Naive thymus-derived CD8-positive, alpha-beta T cell (primary cell): ENCODE results near the gene STEAP1B. TPM values are rescaled to one million over a fixed set of nuclear protein-coding genes. Genes with fewer than 3 reads are reported as not detected.
"Not testable (repeated sequence)": the region's sequence is repeated elsewhere in the genome, so short reads cannot be mapped to it uniquely, and the experiment has no call there.

Experiments used
- ATAC-seq, 2 donors: fragments of 150-1000 bp; cut with Tn5 transposase in 1 of 2; sonication (Bioruptor Pico), chemical (Tn5 transposase) in 1 of 2; 1 replicate in 1 of 2; 2 replicates in 1 of 2; pipeline ENCODE4 v1.10.0; 2021; ENCODE audit warnings: mild to moderate bottlenecking in 2 of 2, moderate library complexity in 2 of 2
- POLR2A ChIA-PET: fragments of 350-600 bp; sonication (Branson Sonifier 250); formaldehyde crosslinking; loops from one replicate; lab custom pipeline; 2021; ENCODE audit warnings: antibody characterized with exemption; lab: Charles Lee
- DNase-seq, 10 donors: peaks; one replicate each; pipeline versions ENCODE4 v3.0.0 to v3.0.0-alpha.2; 2020 to 2022
- H3K27ac Mint-ChIP-seq, 10 donors: one replicate each; pipeline ENCODE4 v1.8.0; 2020 to 2022; ENCODE audit warnings: mild to moderate bottlenecking in 10 of 10, mixed read lengths in 10 of 10, moderate library complexity in 4 of 10, inconsistent platforms in 1 of 10
- H3K27me3 Mint-ChIP-seq, 5 donors: one replicate each; pipeline ENCODE4 v1.8.0; 2021 to 2022; ENCODE audit warnings: mixed read lengths in 5 of 5
- H3K36me3 Mint-ChIP-seq, 3 donors: one replicate each; pipeline ENCODE4 v1.8.0; 2020 to 2022; ENCODE audit warnings: mixed read lengths in 3 of 3, mild to moderate bottlenecking in 2 of 3, inconsistent platforms in 1 of 3
- H3K4me1 Mint-ChIP-seq, 4 donors: one replicate each; pipeline ENCODE4 v1.8.0; 2021 to 2022; ENCODE audit warnings: mixed read lengths in 4 of 4
- H3K4me3 Mint-ChIP-seq, 10 donors: one replicate each; pipeline ENCODE4 v1.8.0; 2020 to 2022; ENCODE audit warnings: mild to moderate bottlenecking in 10 of 10, mixed read lengths in 10 of 10, moderate library complexity in 6 of 10, inconsistent platforms in 1 of 10
- H3K9me3 Mint-ChIP-seq, 9 donors: one replicate each; pipeline ENCODE4 v1.8.0; 2020 to 2022; ENCODE audit warnings: mixed read lengths in 9 of 9, mild to moderate bottlenecking in 3 of 9, inconsistent platforms in 1 of 9, moderate library complexity in 1 of 9
- polyA plus RNA-seq, 3 donors: library from polyadenylated mRNA; unstranded; fragments of 300-500 nt; fragmentation: Illumina TruSeq; gene quantifications; one replicate each; pipeline ENCODE4 v1.2.3, GENCODE V29; 2021
- total RNA-seq, 8 experiments: library from RNA in 2 of 8; stranded (reverse) in 2 of 8; gene quantifications; one replicate each; pipeline ENCODE4 v1.2.3 and lab custom pipeline; 2021 to 2026

STEAP1B gene
- total and polyA plus RNA-seq, 5 experiments from 2014 or later, result 0.28 TPM; not detected in 4

DNA sequence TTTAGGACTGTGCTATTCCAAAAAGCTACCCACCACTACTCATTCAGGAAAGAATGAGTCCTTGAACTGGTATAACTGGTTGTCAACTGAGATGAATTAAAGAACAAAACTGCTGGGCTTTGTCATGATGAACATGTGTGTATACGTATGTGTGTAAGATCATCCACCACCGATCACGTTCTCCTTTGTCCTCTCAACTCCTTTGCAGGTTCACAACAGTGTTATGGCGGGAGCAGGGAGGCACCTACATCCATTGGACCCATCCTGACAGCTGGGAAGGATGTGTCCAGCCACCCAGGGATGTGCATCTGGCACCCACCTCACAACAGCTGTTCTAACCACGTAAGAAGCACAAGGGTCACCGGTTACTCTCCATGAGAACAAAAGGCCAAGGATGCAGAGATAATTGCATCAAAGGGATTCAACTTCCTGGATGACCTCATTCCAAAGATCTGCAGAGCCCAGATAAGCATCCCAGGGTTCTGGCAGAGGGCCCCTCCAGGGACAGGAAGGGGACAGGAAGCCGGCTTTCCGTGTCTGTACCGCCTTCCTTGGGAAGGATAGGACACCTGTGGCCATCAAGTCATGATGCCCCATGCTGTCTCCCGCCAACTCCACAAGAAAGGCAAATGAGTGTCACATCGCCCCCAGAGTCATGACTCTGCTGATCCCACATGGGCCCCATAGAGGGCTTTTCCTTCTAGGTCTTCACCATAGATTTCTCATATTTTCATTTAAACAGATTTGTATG, 66.1 kb downstream of the STEAP1B start:
- POLR2A ChIA-PET, result no interaction called here
- no peak for DNase-seq
- no peak for ATAC-seq
- Mint-ChIP-seq H3K27me3 (peaks cover 0 to 10% (median 0%) of the 10 kb centered on the region in 5 donors), H3K4me3 (no peak overlapping the region), H3K27ac (no peak overlapping the region), H3K4me1 (peaks cover 0 to 5% (median under 1%) of the 10 kb centered on the region in 4 donors), H3K9me3 (no peaks in the 10 kb centered on the region), H3K36me3 (no peaks in the 10 kb centered on the region)

DNA sequence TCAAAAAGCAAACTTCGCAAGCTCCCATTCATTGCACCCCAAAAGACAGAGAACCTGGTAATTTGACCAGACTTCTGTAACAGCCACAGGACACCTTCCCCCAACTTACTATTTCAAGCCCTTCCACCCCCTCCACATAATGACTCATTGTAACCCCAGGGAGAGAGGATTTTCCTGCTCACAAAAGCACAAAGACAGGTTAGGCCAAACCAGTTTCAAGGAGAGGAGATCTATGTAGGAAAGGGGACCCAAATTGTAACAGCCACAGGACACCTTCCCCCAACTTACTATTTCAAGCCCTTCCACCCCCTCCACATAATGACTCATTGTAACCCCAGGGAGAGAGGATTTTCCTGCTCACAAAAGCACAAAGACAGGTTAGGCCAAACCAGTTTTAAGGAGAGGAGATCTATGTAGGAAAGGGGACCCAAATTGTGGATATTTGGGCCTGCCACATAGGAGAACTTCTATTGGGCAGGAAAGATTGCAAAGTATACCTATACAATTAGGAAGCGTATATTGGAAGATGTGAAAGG, 66.8 kb downstream of the STEAP1B start:
- H3K4me3 Mint-ChIP-seq, H3K27me3 Mint-ChIP-seq, POLR2A ChIA-PET, DNase-seq, H3K27ac Mint-ChIP-seq, H3K36me3 Mint-ChIP-seq, H3K9me3 Mint-ChIP-seq, ATAC-seq, H3K4me1 Mint-ChIP-seq: not testable (repeated sequence)

DNA sequence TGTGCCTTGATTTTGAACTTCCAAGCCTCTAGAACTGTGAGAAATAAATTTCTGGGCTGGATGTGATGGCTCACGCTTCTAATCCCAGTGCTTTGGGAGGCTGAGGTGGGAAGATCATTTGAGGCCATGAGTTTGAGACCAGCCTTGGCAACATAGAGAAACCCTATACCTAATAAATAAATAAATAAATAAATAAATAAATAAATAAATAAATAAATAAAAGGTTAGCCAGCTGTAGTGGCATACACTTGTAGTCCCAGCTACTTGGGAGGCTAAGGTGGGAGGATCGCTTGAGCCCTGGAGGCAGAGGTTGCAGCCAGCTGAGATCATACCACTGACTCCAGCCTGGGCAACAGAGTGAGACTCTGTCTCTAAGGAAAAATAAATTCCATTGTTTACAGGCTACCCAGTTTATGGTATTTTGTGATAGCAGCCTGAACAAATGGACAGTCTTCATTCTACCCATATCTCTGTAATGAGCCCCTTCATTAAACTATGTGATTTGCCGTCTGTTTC, 67.7 kb downstream of the STEAP1B start:
- POLR2A ChIA-PET, result no interaction called here
- H3K4me3 Mint-ChIP-seq, result no peak overlapping the region
- ATAC-seq (no peak), DNase-seq (no peak)
- peaks cover 0 to 5% (median under 1%) of the 10 kb centered on the region in 4 donors for H3K4me1 Mint-ChIP-seq
- peaks cover 0 to 4% (median 0%) of the 10 kb centered on the region in 5 donors for H3K27me3 Mint-ChIP-seq
- no peaks in the 10 kb centered on the region for H3K36me3 Mint-ChIP-seq
- H3K9me3 Mint-ChIP-seq, result no peaks in the 10 kb centered on the region
- no peak overlapping the region for H3K27ac Mint-ChIP-seq

DNA sequence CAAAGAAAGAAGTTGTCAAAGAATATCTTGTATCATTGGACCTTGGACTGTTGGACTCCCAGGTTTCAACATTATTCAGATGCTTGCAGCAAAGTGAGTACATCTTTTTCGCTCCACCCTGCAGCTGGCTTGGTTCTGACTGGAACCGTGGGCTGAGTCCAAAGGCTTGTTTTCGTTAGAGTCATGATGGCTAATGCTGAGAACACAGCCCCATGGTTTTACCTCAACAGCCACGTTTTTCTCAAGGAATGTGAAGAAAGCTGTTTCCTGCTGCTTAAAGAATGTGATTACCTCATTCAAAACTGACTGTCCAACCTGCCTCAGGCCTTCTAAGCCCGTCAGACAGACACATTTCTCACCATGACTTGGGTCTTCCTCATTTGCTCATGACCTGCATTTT, 69.5 kb downstream of the STEAP1B start:
- Mint-ChIP-seq H3K36me3 (no peaks in the 10 kb centered on the region), H3K9me3 (no peaks in the 10 kb centered on the region), H3K27me3 (no peaks in the 10 kb centered on the region), H3K4me3 (no peak overlapping the region), H3K4me1 (peaks cover 0 to 13% (median under 1%) of the 10 kb centered on the region in 4 donors), H3K27ac (no peak overlapping the region)
- no peak for ATAC-seq
- DNase-seq, result no peak
- POLR2A ChIA-PET, result no interaction called here

DNA sequence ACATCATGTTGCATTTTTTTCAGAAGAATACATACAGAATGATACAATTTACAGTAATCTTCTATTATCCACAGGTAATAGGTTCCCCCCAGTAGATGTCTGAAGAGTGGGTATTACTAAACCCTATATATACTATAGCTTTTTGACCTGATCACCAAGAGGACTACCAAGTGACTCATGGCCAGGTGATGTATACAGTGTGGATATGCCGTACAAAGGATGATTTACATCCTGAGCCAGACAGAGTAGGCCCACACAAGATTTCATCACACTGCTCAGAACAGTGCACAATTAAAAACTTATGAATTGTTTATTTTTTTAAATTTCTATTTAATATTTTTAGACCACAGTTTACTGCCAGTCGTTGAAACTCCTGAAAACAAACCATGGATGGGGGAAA, 70.6 kb downstream of the STEAP1B start:
- Mint-ChIP-seq H3K4me1 (peaks cover 0 to 10% (median 0%) of the 10 kb centered on the region in 4 donors), H3K27ac (no peak overlapping the region), H3K4me3 (no peak overlapping the region), H3K27me3 (no peaks in the 10 kb centered on the region), H3K9me3 (no peaks in the 10 kb centered on the region), H3K36me3 (no peaks in the 10 kb centered on the region)
- POLR2A ChIA-PET, result no interaction called here
- DNase-seq, result no peak
- no peak for ATAC-seq

DNA sequence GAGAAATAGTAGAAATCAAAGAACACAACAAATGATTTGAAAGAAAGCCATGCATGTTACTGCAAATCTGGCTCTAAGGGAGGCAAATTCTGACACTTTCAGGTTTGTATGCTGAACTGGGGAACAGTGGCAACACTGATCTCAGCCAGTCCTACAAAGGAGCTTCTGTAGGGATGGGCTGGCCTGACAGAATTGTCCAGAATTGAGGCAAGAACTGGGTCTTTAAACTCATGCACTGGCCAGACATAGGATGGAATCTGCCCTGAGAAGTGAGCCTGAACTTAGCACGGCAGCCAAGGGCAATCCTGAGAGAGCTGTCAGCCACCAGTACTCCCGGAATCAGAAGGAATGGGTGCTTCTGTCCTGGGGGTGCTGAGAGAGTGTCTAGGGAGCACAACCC, 72.1 kb downstream of the STEAP1B start:
- Mint-ChIP-seq H3K27ac (no peak overlapping the region), H3K4me1 (peaks cover 0 to 10% (median under 1%) of the 10 kb centered on the region in 4 donors), H3K9me3 (no peaks in the 10 kb centered on the region), H3K4me3 (no peak overlapping the region), H3K36me3 (no peaks in the 10 kb centered on the region), H3K27me3 (no peaks in the 10 kb centered on the region)
- DNase-seq, result no peak
- no peak for ATAC-seq
- POLR2A ChIA-PET, result no interaction called here

DNA sequence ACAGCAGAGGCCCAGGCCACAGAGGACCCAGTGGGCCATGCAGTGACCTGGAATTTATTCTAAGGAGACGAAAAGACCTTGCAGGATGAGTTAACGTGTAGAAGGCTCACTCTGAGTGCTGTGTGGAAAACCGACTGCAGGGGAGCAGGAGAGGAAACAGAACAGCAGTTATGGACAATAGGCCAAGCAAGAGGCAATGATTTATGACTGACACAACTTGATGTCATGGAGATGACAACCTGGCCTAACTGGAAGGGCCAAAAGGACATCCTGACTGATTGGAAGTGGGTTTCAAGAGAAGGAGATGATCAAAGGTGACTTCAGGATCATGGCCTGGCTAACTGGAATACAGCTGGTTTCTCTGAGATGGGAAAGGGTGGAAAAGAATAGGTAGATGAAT, 72.9 kb downstream of the STEAP1B start:
- POLR2A ChIA-PET, result no interaction called here
- no peak overlapping the region for H3K27ac Mint-ChIP-seq
- no peaks in the 10 kb centered on the region for H3K36me3 Mint-ChIP-seq
- DNase-seq (no peak), ATAC-seq (no peak)
- no peaks in the 10 kb centered on the region for H3K27me3 Mint-ChIP-seq
- H3K4me1 Mint-ChIP-seq, result peaks cover 0 to 10% (median under 1%) of the 10 kb centered on the region in 4 donors
- no peak overlapping the region for H3K4me3 Mint-ChIP-seq
- no peaks in the 10 kb centered on the region for H3K9me3 Mint-ChIP-seq

DNA sequence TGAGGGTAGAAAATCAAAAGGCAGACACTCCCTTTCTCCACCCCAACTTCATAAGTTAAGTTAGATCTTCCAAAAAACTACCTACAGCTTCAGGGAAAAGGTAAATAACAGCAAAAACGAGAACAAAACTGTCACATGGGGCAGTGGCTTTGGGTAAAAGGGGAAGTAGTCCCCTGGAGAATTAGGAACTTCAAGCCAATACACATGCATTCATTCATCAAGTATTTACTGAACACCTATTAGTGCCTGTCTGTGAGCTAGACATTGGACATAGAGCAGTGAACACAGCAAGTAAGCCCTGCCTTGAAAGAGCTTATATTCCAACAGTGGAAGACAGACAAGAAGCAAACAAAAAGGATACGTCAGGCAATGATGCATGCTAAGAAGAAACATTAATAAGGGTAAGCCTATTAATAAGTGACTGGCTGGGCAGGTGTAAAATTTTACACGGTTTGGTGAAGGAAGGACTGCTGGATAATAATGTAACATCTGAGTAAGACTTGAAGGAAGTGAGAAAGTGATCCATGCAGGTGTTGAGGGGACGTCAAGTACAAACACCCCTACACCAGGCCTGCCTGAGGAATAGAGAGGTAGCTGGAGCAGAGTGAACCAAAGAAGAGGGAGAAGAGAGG, 73.4 kb downstream of the STEAP1B start:
- no peak for DNase-seq
- Mint-ChIP-seq H3K27me3 (no peaks in the 10 kb centered on the region), H3K36me3 (no peaks in the 10 kb centered on the region), H3K4me3 (no peak overlapping the region), H3K27ac (no peak overlapping the region), H3K9me3 (no peaks in the 10 kb centered on the region), H3K4me1 (peaks cover 0 to 10% (median under 1%) of the 10 kb centered on the region in 4 donors)
- no peak for ATAC-seq
- POLR2A ChIA-PET, result no interaction called here

DNA sequence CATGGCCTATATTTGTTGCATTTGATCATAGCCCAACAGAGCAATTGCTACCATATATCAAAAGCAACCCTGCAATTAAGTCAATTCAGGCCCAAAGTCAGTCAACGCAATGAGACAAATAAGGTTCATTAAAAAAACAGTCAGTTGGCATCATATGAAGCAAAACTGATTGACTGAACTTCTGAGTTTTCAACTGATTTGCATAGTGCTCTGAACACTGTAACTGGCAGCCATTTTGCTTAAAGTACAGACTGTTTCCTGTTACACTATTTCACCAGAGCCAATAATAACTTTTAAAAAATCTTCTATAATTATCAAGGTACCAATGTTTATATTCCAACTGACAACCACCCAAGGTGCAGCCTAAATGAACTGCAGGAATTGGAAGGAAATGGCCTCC, 74.6 kb downstream of the STEAP1B start:
- Mint-ChIP-seq H3K36me3 (no peaks in the 10 kb centered on the region), H3K9me3 (no peaks in the 10 kb centered on the region), H3K4me3 (no peak overlapping the region), H3K4me1 (peaks cover 0 to 10% (median under 1%) of the 10 kb centered on the region in 4 donors), H3K27me3 (no peaks in the 10 kb centered on the region), H3K27ac (no peak overlapping the region)
- ATAC-seq (no peak), DNase-seq (no peak)
- POLR2A ChIA-PET, result no interaction called here

DNA sequence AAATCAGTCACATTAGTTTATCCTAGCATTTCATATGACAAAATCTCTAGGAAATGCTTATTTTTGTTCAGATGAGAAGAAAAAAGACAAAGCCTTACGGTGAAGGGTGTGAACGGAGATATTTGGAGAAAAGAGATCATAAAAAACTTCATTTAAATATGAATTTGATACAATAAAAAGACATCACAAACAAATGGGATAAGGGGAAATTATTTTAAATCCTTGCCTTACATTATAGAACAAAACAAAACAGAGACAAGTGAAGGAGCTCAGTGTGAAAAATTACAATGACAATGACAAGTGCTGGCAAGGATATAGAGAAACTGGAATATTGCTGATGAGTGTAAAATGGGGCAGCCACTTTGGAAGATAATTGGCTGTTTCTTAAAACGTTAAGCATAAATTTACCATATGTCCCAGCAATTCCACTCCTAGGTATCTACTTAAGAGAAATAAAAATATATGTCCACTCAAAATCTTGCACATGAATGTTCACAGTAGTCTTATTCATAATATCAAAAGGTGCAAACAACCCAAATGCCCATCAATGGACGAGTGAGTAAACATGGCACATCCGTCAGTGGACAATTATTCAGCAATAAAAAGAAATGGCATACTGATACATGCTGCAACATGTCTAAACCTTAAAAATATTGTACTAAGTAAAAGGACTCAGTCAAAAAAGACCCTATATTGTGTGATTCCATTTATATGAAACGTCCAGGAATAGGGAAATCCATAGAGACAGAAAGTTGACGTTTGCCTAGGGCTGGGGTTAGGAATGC, 77.0 kb downstream of the STEAP1B start:
- DNase-seq (no peak), ATAC-seq (no peak)
- Mint-ChIP-seq H3K27ac (no peak overlapping the region), H3K27me3 (peaks cover 0 to 1% (median 0%) of the 10 kb centered on the region in 5 donors), H3K36me3 (no peaks in the 10 kb centered on the region), H3K9me3 (no peaks in the 10 kb centered on the region), H3K4me1 (peaks cover 0 to 10% (median under 1%) of the 10 kb centered on the region in 4 donors), H3K4me3 (no peak overlapping the region)
- POLR2A ChIA-PET, result no interaction called here

DNA sequence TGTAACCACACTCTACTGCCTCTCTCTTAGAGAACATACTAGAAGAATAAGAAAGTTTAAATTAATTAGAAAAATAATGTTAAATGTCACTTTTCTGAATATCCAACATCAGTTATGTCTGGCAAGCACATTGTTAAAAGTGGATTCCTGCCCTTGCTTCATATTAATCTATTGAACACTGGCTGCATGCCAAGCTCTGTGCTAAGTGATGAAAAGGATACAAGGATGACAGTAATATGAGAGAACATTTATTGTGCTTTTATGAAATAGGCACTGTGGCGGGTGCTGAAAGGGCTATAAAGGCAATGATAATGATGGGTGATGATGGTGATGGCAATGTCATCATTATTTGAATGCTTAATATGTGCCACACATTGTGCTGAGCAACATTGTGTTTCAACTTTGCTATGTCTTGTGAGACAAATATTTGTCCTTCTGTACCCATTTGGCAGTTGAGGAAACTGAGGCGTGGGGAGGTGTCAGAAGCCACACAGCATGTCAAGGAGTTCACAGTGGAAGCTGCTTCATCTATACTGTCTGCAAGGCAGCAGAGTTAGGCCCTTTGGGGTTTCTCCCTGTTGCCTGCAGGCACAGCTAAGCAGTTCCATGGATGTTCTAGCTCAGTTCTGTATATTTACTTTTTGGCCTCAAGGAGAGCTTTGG, 78.9 kb downstream of the STEAP1B start:
- POLR2A ChIA-PET, result no interaction called here
- Mint-ChIP-seq H3K27ac (no peak overlapping the region), H3K36me3 (no peaks in the 10 kb centered on the region), H3K9me3 (no peaks in the 10 kb centered on the region), H3K4me1 (peaks cover 0 to 4% (median under 1%) of the 10 kb centered on the region in 4 donors), H3K4me3 (no peak overlapping the region), H3K27me3 (peaks cover 0 to 1% (median 0%) of the 10 kb centered on the region in 5 donors)
- no peak for DNase-seq
- no peak for ATAC-seq

DNA sequence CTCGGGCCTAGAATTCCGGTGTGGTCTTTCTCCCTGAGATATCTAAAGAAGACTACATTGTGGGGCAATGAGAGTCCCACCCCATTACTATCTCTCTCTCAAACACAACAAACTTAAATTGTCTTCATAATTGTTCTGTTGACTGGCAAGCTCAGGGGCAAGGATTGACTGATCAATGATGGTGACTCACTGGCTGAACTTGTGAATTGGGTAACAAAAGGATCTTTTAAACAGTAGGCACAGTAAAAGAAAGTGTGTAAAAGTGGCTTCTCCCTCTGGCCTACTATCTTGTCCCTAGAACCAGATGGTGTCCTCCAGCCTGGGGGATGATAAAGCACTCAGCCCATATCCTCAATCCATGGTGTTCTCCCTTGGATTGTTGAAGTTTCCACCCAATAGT, 80.0 kb downstream of the STEAP1B start:
- POLR2A ChIA-PET, result no interaction called here
- no peak for ATAC-seq
- DNase-seq, result no peak
- peaks cover 0 to 1% (median 0%) of the 10 kb centered on the region in 5 donors for H3K27me3 Mint-ChIP-seq
- no peaks in the 10 kb centered on the region for H3K36me3 Mint-ChIP-seq
- H3K27ac Mint-ChIP-seq, result no peak overlapping the region
- H3K4me3 Mint-ChIP-seq, result no peak overlapping the region
- H3K4me1 Mint-ChIP-seq, result peaks cover 0 to 1% (median 0%) of the 10 kb centered on the region in 4 donors
- H3K9me3 Mint-ChIP-seq, result no peaks in the 10 kb centered on the region
